NCI-H187 treated with DMSO at 0.1 percent for 48 hours (cell line): ENCODE results near the gene FGF12.

ENCODE experiments used
- DNase-seq: peaks from one replicate; lab custom pipeline; 2025; lab: John Stamatoyannopoulos, UW

FGF12 gene

DNA sequence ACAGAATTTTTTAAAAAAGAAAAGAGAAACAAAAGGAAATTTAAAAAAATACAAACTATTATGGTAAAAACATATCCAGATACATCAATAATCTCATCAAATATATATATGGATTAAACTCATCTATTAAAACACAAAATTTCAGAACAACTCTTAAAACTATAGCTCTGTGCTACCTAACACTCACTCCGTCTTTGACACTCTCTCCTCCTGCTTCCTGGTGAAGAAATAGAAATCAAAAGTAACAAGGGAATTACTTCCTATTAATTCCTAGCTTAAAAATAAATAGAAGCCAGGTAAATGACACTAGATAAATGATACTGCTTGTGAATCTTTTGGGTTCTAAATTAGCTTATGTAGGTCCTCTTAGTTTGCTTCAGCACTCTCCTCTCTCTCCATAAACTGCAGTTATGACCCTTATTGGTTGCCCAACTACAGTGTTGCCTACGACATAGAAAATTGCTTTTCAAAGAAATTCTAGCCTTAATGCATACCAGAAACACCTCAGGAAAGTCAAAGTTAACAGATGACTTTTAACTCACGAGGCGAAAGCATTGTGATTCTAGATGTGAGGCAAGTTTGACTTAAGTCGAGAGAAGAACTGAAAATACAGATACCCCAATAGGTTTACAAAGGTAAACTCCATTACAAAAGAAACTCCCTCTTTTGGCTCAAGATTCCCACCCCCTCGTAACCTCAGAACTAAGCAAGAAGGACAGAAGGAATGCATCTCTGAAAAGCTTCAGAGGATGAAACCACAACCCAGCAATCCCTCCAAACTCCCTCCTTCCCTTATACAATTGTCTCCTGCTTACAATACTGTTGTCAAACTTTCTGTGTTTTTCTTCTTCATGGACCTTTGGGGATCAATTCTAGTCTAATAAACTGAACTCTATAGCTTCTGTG lies 394.7 kb downstream of the FGF12 start:
- DNase-seq, result no peak

GRCh38 chr3:192331749-192332385 lies 395.5 kb downstream of the FGF12 start:
- no peak for DNase-seq

DNA sequence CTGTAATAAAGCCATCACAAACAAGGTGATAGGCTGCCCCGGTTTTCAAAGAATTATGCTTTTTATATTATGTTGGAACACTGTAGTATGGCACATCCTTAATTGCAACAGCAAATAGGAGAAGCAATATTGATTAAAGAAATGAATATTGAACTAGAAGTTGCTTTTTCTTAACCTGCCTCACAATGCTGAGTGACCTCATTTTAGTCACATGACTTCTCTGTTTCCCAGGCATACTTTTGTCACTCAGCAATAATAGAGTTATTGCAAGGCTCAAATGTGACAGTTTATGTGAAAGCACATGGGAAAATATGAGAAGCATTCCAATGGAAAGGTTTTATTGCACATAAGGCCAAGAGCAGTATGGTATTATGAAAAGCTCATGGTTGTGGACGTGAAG lies 400.7 kb downstream of the FGF12 start:
- no peak for DNase-seq

GRCh38 chr3:192317564-192317963 lies 409.8 kb downstream of the FGF12 start:
- DNase-seq, result no peak

GRCh38 chr3:192313605-192314004 lies 413.7 kb downstream of the FGF12 start:
- DNase-seq, result no peak

DNA sequence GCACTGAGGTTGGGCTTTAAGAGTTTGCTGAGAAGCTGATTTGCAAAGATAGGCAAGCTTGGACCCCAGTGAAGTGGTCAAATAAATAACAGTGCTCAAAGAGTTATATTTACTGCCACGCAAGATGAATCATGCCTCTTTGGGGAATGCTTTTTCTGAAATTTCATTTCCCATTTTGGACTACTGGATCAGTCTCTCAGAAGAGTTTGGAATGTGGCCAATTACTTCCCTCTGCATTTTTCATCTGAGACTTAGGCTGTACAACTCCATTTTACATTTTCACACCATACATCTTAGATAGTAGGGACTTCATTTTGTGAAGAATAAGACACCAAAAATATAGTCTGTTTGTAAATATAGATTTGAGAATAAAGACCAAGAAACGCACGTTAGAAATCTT lies 419.7 kb downstream of the FGF12 start:
- DNase-seq, result no peak

GRCh38 chr3:192303235-192303634 lies 424.1 kb downstream of the FGF12 start:
- DNase-seq, result no peak

- DNase-seq, result no peak
Observed at GRCh38 chr3:192302721-192303120, 424.6 kb downstream of the FGF12 start.

- no peak for DNase-seq
Observed at GRCh38 chr3:192299921-192300320, 427.4 kb downstream of the FGF12 start.

- DNase-seq, result no peak
Observed at GRCh38 chr3:192296845-192297244, 430.5 kb downstream of the FGF12 start.

- no peak for DNase-seq
Observed at GRCh38 chr3:192284443-192285072, 442.8 kb downstream of the FGF12 start.

DNA sequence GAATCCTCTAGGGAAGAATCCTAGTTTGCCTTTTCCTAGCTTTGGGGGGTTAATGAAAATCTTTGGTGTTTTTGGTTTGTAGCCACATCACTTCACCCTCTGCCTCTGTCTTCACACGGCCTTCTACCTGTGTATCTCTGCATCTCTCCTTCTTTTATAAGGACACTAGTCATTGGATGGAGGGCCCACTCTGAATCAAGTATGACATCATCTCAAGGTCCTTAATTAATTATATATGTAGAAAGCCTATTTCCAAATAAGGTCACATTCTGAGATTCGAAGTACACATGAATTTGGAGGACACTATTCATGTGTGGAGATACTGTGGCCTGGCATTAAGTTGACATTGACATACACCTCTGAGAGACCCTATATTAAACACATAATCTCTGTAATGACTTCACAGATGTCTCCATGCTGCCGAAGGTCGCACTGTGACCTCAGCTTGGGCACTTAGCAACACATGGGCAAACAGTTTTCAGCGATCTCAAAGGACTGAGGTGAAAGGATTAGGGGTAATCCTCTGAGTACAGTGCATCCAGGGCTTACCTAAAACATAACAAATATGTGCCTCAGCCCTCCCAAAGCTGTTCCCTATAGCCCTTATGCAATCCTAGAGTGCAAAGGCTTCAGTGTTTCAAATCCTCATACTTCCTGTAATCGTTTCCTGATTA lies 446.0 kb downstream of the FGF12 start:
- no peak for DNase-seq

GRCh38 chr3:192279664-192280063 lies 447.7 kb downstream of the FGF12 start:
- no peak for DNase-seq

GRCh38 chr3:192277477-192277876 lies 449.9 kb downstream of the FGF12 start:
- no peak for DNase-seq

GRCh38 chr3:192275741-192276355 lies 451.5 kb downstream of the FGF12 start:
- DNase-seq, result no peak

DNA sequence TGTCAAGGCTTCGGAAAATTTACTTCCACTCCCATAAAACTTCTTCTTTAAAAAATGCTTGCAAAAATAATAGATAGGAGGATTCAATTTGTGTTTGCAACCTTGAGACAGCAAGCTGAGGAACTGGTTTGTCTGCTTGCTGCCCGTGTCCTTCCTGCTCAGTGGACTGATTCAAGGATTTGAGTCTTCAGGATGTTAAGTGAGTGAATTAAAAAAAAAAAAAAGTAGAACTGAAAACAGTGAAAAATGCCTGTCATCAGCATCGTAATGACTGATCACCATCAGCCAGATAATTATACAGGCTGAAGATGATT lies 453.7 kb downstream of the FGF12 start:
- DNase-seq, result no peak

GRCh38 chr3:192273001-192273696 lies 454.2 kb downstream of the FGF12 start:
- DNase-seq, result no peak

GRCh38 chr3:192262001-192262400 lies 465.3 kb downstream of the FGF12 start:
- DNase-seq, result no peak

DNA sequence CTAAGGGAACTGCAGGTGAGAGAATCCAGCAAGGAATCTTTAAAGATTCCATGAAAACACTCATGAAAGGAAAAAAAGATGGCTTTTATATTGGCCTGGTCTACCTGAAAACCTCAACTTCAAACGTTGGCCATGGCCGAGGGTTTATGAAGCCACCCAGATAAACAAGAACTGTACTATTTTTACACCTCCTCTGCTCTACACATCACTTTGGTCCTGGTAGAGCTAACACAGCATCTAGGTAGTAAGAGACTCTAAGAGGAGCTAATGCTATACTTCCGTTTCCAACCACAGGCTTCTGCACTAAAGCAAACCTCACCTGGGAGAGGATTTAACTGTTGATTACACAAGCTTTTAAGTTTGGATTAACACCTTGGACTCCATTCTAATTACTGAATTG lies 466.2 kb downstream of the FGF12 start:
- DNase-seq, result no peak

DNA sequence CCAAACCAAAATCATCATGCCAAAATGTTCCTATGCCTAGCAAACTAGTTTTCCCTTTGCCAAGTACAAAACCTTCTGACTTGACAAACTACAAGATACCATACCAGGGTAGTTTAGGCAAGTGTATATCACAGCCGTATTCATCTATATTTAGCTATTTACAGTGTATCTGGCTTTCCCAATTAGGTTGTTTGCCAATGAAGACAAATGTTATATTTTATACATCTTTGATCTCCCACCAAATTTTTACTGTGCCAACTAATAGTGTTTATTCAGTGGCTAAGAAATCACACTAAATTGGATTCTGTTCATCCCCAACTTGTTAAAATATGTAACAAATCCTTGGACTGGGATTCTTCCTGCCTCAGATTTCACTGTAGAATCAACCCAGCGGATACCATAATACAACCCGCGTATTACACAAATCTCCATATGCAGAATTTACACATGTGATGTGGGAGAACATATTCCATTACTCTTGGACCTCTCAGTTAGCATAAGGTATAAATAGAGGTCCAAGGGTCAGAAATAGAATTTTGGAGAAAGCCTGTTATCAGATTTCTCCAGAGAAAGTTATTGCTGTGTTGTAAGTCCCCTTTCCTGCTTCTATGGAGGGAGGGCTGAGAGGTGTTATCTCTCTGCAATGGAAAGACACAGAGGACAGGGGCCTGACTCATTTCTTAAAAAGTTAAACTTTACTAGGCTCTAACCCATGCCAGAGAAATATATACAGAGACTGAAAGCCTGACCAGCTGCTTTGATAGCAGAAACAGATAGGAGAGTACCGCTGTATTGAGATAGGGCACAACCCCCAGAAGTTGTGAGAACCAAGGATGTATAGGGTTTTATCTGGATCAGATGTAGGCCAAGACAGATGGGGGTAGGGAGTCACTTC lies 467.0 kb downstream of the FGF12 start:
- DNase-seq, result no peak

- no peak for DNase-seq
Observed at GRCh38 chr3:192259661-192260060, 467.7 kb downstream of the FGF12 start.
